ENCODE measurements around the gene FTSJ1.
"Not testable (repeated sequence)": the region's sequence is repeated elsewhere in the genome, so short reads cannot be mapped to it uniquely, and the experiment has no call there.

FTSJ1 gene

DNA sequence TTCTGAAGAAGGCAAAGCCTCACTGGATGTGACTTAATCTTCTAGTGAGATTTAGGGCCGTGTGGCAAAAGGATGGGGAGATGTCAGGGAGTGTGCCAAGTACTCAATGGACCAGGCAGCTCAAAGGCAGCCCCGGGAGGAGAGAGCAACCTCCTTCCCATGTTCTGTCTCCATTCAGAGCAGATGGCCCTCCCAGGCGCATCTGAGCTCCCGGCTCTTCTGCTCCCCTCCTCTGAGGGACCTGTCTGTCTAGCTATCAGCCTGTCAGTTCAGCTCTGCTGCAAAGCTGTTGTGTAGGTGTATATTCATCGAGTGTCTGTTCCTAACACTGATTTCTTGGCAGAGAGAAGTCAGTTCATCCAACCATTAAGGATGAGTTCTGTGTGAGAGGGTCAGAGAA, 21.9 kb downstream of the FTSJ1 start:
- no peak for DNase-seq (ENCODE audit: low spot score)

DNA sequence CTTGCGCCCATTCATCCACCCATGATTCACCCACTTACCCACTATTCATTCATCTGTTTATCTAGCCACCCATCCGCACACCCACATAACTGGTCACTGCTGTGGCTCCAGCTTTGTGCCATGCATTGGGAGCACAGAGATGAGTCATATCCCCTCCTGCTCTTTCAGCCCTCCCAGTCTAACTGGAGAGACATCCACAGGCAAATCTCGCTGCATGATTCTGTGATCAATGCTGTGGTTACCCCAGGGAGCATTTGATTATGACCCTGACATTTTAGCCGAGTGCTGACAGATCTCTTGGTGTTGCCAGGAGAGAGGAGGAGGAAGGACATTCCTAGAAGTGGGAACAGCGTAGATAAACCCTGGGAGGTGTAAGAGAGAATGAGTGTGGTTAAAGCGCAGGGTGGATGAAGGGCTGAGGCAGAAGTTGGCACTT, 22.4 kb downstream of the FTSJ1 start:
- DNase-seq (ENCODE audit: low spot score), result peak; percentile 59

DNA sequence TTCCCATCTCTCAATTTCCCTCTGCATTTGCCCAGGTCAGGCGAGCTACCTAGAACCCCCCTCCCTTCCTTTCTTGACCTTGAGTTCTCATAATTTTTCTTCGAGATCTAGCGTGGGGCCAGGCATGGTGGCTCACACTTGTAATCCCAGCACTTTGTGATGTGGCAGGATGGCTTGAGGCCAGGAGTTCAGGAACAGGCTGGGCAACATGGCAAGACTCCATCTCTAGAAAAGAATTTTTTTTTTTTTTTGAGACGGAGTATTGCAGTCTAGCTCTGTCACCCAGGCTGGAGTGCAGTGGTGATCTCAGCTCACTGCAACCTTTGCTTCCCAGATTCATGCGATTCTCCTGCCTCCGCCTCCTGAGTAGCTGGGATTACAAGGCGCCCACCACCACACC, 28.3 kb downstream of the FTSJ1 start:
- DNase-seq (ENCODE audit: low spot score), result no peak

DNA sequence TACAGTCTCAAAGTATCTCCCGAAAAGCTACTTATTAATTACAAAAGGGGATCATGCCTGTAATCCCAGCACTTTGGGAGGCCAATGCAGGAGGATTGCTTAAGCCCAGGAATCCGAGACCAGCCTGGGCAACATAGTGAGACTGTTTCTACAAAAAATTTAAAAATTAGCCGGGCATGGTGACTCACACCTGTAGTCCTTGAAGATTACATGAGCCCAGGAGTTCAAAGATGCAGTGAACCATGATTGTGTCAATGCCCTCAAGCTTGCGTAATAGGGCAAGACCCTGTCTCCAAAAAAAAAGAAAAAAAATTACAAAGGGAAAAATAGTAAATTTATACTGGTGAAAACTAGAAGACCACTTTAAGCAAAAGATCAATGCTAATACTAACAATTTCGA, 29.5 kb downstream of the FTSJ1 start:
- DNase-seq (ENCODE audit: low spot score), result no peak

DNA sequence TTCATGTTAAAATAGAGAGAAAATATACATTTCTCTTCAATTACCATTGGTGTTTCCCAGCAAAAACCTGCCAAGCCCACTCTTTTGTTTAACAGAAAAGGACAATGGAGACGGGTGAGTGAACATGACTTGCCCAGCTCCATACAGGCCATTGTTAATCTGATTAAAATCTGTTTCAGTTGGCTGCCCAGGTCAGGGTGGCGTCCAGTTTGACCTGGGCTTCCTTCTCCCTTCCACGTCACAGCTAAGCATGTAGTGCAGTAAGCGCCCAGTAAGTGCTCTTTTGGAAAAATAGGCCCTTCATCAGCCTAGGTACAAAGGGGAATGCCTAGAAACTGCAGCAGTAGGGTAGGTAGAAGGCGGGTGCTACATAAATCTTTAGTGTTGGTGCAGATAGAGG, 31.2 kb downstream of the FTSJ1 start:
- DNase-seq (ENCODE audit: low spot score), result no peak

DNA sequence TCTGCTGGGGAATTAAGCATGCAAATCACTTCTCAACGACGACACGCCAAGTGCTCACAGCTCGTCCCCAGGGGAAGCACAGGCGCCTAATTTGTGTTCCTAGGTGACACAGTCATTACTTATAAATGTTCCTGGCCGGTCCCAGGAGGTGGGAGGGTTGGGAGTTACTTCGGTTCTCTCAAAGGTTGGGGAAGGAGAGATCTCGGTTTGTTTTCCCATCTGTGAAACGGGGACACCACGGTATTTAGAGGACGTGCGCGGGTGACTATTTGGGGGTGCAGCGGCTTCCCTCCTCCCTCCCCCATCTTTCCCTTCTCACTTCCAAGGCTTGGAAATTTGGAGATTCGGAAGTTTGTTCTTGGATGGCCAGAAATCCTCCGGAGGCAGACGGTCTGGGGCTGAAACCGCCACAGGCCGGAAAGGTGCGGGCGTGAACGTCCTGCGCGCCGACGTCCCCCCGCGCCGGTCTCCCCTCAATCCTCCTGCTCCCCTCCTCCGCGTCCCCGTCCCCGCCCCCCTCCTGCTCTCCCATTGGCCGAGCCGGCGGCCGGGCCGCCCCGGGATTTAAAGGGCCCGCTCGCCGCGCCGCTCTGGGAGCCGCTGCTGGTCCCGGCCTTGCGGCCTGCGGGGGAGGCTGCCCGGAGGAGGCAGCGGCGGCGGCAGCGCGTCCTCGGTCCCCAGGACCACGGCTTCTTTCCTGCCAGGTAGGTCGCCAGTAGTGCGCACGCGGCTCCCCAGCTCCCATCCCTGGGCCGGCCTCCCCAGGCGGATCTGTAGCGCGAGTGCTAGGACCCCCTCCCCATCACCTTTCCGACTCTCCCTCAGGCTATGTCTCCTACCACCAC, 32.6 kb downstream of the FTSJ1 start, which contains the start of gene PORCN:
Gene PORCN (plus strand): TSS at position 593 of the 845 bp plus-strand sequence. CDS start 829 bp downstream, outside the sequence.
- peak; percentile 88 for DNase-seq (ENCODE audit: low spot score)

DNA sequence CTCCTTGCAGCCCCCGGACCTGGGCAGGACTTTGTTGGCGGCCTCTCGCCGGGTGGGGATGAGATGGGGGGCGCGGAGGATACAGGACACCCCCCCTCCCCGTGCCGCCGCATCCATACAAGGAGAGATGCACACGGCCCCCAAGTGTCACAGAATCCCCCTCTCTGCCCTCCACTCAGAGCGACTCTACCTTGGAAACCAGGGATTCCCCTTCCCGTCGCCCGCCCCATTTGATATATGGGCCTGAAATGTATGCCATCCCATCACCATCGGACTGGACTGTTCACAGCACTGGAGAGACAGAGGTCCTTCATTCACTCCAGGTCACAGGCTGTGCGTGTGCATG, 33.2 kb downstream of the FTSJ1 start:
- DNase-seq (ENCODE audit: low spot score), result no peak

DNA sequence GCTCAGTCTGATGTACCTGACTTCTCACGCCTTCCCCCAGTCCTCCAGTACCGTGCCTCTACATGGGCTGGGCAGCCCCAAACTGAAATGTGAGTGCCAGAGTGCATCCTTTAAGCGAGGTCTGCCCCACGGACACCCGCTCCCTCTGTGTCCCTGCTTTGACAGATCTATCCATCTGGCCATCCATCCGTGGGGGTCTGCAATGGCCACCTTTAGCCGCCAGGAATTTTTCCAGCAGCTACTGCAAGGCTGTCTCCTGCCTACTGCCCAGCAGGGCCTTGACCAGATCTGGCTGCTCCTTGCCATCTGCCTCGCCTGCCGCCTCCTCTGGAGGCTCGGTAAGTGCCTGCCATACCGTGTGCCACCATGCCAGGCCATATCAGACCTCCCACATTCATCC, 33.6 kb downstream of the FTSJ1 start:
- DNase-seq (ENCODE audit: low spot score), result no peak

DNA sequence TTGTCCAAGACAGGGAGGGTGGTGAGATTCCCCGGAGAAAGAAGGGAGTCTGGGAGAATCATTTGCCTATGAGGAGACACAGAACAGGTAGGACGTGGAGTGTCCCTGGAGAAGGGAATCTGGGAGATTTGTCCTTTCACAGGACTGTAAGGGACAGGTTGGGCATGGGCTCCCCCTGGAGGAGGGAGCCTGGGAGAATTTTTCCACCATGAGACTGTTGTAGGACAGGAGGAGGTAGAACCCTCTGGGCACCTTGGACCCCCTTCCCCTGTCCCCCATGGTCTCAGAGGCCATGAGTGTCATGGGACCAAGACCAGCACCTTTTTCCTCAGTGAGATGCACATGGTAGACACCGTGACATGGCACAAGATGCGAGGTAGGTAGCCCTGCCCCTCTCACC, 35.6 kb downstream of the FTSJ1 start:
- peak; percentile 25 for DNase-seq (ENCODE audit: low spot score)

DNA sequence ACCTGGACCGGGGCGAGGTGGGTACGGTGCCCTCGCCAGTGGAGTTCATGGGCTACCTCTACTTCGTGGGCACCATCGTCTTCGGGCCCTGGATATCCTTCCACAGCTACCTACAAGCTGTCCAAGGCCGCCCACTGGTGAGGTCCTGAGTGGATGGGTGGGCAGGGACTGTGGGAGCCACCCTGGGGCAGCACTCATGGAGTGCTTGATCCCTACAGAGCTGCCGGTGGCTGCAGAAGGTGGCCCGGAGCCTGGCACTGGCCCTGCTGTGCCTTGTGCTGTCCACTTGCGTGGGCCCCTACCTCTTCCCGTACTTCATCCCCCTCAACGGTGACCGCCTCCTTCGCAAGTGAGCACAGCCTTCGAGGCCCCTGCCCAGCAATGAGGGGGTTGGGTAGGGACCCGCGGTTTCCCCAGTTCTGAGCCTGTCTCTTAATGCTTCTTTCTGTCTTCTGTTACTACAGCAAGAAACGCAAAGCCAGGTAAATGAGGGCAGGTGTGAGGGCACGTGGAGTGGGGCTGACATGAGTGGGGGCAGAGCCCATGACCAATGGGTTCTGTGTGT, 36.5 kb downstream of the FTSJ1 start:
- DNase-seq (ENCODE audit: low spot score), result no peak

DNA sequence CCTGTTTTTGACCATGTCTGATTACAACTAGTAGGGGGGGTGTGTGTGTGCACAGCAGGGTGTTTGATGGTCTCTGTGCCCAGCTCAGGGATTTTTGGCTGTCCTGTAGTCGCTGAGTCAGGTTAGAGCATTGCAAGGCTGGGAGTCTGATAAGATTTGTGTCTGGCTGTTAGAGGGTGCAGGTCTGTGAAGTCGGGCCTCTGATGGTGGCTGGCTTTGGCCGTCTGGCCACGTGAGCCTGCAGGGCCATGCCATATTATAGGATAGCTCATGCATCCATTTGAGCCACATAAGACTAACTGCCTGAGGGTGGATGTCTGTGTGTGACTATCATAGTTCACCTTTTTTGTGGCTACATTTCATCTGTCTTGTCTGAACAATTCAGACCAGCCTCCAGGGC, 37.7 kb downstream of the FTSJ1 start:
- DNase-seq (ENCODE audit: low spot score), result no peak

DNA sequence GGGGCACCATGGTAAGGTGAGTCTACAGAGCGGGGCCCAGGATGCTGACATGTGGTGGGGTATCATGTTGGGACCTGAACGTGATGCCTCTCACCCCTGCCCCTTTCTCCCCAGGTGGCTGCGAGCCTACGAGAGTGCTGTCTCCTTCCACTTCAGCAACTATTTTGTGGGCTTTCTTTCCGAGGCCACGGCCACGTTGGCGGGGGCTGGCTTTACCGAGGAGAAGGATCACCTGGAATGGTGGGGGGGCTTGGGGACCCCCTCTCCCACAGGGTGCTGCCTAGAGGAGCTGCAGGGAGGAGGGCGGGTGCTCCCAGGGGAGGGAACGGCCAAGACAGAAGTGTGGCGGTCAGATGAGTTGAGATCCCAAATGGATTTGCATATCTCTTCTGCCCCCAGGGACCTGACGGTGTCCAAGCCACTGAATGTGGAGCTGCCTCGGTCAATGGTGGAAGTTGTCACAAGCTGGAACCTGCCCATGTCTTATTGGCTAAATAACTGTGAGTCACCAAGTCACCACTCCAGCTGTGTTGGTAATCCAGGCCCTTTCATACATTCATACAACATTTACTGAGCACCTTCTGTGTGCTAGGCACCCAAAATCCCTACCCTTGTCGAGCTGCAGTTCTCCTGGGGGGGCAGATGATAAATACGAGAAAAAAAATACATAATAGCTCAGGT, 38.3 kb downstream of the FTSJ1 start:
- DNase-seq (ENCODE audit: low spot score), result no peak

DNA sequence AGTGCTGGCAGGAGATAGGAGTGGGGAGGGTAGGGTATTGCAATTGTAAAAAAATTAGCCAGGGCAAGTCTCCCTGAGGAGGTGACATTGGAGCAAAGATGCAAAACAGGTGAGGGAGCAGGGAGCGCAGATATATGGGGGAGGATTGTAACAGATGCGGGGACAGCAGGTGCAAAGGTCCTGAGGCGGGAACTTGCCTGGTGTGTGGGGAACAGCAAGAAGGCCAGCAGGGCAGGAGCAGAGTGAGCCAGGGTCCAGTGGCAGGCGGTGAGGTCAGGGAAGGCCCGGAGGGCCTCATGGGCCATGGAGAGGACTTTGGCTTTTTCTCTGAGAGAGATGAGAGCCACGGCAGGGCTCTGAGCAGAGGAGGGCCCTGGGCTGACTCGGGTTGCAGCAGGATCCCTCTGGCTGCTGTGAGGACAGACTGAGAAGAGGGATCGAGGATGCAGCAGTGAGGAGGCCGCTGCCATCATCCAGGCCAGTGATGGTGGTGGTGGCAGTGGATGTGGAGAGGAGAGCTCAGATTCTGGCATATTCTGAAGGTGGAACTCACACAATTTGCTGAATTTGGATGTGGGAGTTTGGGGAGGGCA, 39.0 kb downstream of the FTSJ1 start:
- DNase-seq (ENCODE audit: low spot score), result no peak

DNA sequence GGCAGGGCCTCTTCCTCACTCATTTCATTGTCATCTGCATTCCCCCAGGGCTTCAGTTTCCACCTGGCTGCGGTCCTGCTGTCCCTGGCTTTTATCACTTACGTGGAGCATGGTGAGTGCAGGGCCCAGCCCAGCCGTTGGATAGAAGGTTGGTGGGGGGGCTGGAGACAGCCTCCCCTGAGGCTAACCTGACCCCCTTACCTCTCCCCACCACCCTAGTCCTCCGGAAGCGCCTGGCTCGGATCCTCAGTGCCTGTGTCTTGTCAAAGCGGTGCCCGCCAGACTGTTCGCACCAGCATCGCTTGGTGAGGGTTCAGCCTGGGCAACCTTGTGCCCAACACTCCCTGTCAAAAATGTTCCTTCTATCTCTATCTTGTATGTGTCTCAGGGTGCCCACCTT, 39.8 kb downstream of the FTSJ1 start:
- DNase-seq (ENCODE audit: low spot score), result no peak

DNA sequence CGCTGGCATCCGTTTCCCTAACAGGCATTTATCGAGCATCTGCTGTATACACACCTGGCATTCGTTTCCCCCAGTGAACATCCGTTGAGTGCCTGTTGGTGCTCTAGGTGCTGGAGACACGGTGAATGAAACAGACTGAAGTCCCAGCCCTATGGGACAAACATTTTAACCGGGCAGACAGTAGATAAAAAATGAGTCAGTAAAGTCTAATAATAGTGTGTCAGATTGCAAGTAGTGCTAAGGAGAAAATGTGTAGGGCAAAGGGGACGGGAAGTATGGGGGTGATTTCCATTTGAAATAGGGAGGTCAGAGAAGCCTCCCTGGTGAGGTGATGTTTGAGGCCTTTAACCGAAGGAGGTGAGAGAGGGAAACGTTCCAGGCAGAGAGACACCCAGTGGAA, 40.3 kb downstream of the FTSJ1 start:
- no peak for DNase-seq (ENCODE audit: low spot score)

DNA sequence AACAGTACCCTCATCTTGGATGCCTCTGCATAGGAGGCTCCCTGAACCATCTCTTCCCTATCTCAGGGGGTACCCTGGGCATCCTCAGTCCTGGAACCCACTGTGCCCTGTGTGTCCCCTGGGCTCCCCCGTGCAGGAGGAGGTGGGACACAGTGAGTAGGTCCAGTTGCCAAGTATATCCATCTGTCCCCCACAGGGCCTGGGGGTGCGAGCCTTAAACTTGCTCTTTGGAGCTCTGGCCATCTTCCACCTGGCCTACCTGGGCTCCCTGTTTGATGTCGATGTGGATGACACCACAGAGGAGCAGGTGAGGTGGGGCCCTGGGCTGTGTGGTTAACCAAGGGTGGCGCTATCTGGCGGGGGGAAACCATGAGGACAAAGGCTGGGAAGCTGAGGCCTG, 41.0 kb downstream of the FTSJ1 start:
- DNase-seq (ENCODE audit: low spot score), result no peak

DNA sequence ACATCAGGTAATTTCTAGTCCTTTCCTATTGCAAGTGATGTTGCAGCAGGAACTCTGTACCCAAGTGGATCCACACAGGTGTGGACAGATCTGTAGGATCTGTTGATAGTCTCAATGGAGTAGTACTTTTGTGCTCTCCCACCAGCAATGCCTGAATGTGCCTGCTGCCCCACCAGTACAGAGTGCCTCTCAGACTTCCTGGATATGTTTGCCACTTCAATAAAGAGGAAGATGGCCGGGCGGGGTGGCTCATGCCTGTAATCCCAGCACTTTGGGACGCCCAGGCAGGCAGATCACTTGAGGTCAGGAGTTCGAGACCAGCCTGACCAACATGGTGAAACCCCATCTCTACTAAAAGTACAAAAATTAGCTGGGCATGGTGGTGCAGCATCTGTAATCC, 43.5 kb downstream of the FTSJ1 start:
- DNase-seq (ENCODE audit: low spot score), result not testable (repeated sequence)

DNA sequence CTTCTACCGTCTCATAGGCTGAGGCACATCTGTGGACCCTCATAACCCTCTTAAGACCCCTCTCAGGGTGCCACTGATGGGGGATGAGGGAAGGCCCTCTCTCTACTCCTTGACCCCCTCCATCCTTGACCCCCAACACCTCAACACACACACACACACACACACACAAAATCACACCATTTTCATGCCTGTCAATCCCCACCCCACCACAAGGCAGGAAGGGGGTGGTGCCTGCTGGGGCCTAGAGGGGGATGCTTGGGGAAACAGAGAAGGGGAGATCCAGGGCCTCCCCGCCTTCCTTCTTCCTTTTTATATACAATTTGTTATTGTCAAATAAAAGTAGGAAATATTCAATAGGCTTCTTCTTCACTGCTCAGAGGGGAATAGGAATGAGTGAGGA, 44.5 kb downstream of the FTSJ1 start:
- no peak for DNase-seq (ENCODE audit: low spot score)

DNA sequence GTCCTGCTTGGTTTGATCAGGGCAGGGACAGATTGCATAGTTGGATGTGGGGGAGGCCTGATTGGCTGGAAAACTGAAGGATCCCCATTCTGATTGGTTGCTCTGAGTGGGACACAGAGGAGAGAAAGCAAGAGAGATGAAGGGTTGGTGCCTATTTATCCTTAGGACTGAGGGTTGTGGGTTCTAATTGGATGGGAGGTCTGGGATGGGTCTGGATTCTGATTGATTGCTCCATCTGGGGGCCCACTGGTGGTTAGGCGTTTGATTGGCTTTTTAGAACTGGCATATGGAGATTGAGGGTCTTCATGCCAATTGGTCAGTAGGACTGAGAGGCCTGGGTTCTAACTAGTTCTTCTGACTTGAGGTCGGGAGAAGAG, 45.0 kb downstream of the FTSJ1 start:
- no peak for DNase-seq (ENCODE audit: low spot score)

DNA sequence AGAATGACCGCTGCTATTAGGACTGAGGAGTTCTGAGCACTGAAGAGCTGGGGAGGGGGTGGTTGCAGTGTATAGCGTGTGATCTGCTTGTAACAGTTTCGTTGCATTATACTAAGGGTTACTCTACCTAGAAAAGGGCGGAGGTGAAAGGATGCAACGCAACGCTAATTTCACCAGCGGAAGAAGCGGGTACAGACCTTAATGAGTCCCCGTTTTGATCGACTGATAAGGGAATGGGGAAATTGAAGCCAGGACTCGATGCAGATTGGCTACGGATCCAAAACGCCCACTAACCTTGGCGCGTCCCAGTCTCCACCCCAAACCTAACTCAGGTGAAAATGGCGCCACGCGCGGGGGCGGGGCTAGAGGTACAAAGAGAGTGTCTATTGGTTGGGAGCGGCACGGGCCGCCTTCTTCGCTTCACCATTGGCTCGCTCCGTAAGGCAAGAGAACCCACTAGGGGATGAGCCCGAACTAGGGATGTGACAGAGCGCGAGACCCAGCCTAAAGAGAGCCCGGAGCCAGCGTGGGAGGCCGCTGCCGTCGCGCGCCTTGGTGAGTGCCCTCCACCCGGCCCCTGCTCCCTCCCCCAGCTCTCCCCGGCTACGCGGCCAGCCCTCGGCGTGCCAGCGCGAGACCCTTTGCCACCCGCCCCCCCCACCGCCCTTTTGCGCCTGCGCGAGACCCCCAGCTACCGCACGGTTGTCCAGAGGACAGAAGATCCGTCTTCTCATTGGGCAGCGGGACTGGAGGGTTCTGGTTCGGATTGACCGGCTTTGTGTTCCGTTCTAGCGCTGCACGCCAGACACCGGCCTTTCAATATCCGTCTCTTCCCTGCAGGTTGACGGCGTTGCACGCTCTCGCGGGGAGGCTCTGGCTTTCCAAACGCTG, 45.6 kb downstream of the FTSJ1 start, which contains the start of gene EBP:
Gene EBP (plus strand): TSS at position 456 of the 891 bp plus-strand sequence. CDS start 1,964 bp downstream, outside the sequence.
- DNase-seq (ENCODE audit: low spot score), result peak; percentile 91

DNA sequence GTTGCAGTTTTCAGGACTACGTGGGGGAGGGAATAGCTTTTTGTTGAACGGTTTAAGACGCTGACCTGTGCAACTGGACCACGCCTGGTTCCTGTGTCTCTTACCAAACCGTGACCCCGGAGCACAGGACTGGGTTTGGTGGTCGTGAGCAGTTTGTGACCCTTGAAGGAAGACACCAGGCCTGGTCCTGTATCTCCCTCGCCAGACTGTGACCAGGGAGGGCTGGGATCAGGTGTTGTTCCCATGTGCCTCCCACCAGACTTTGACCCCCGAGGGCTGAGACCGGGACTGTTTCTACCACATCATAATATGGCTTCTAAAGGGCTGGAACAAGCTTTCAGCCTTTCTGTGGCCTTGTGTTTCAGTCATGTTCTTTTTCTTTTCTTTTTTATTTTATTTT, 46.3 kb downstream of the FTSJ1 start:
- no peak for DNase-seq (ENCODE audit: low spot score)

DNA sequence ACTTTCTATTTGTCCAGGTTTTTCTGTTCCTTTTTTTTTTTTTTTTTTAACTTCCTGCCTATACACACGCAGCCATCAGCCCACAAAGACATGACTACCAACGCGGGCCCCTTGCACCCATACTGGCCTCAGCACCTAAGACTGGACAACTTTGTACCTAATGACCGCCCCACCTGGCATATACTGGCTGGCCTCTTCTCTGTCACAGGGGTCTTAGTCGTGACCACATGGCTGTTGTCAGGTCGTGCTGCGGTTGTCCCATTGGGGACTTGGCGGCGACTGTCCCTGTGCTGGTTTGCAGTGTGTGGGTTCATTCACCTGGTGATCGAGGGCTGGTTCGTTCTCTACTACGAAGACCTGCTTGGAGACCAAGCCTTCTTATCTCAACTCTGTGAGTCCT, 47.7 kb downstream of the FTSJ1 start:
- DNase-seq (ENCODE audit: low spot score), result no peak
